Suppressor macrophage treated with lipopolysaccharide for 1 hour (primary cell): ENCODE results near the gene WWC1.
A peak's percentile ranks its signal among the peaks of the same experiment; 100 is the strongest.

ENCODE experiments used
- DNase-seq, 3 donors: peaks; one replicate each; pipeline ENCODE4 v3.0.0-alpha.2; 2020 to 2022

The WWC1 gene

GRCh38 chr5:168451565-168451964 is 160.1 kb downstream of the WWC1 start:
- DNase-seq: no peak

GRCh38 chr5:168455201-168455600 is 163.8 kb downstream of the WWC1 start:
- DNase-seq: no peak

GRCh38 chr5:168457542-168457941 is 166.1 kb downstream of the WWC1 start:
- no peak for DNase-seq

GRCh38 chr5:168460606-168461005 is 169.2 kb downstream of the WWC1 start:
- DNase-seq: no peak

GRCh38 chr5:168463081-168463480 is 171.6 kb downstream of the WWC1 start:
- no peak for DNase-seq

GRCh38 chr5:168464214-168464613 is 172.8 kb downstream of the WWC1 start:
- no peak for DNase-seq

- DNase-seq: no peak
These were observed 173.2 kb downstream of the WWC1 start for GRCh38 chr5:168464641-168465040.

GRCh38 chr5:168467755-168468330 is 176.4 kb downstream of the WWC1 start:
- no peak for DNase-seq

GRCh38 chr5:168468836-168469235 is 177.4 kb downstream of the WWC1 start:
- no peak for DNase-seq

- DNase-seq: no peak
These were observed 178.4 kb downstream of the WWC1 start for GRCh38 chr5:168469816-168470215.

- no peak for DNase-seq
These were observed 180.3 kb downstream of the WWC1 start for GRCh38 chr5:168471785-168472184.

GRCh38 chr5:168472329-168472728 is 180.9 kb downstream of the WWC1 start:
- no peak for DNase-seq

- no peak for DNase-seq
These were observed 182.9 kb downstream of the WWC1 start for GRCh38 chr5:168474319-168474718.

GRCh38 chr5:168477060-168477459 is 185.6 kb downstream of the WWC1 start:
- DNase-seq: no peak

GRCh38 chr5:168479166-168479565 is 187.7 kb downstream of the WWC1 start:
- DNase-seq: no peak

- no peak for DNase-seq
These were observed 189.2 kb downstream of the WWC1 start for GRCh38 chr5:168480601-168481000.

GRCh38 chr5:168481330-168481788 is 189.9 kb downstream of the WWC1 start:
- no peak for DNase-seq

GRCh38 chr5:168482361-168482760 is 190.9 kb downstream of the WWC1 start:
- no peak for DNase-seq

- DNase-seq: peak; percentile 95 to 96 (median 96)
These were observed 194.9 kb downstream of the WWC1 start, which contains the start of gene RARS1 for GRCh38 chr5:168486136-168486879. TSS of gene RARS1 (plus strand) at chr5:168486471. CDS start at chr5:168486499, 28 bp downstream.

- no peak for DNase-seq
These were observed 197.6 kb downstream of the WWC1 start for GRCh38 chr5:168489059-168489458.

- DNase-seq: no peak
These were observed 202.7 kb downstream of the WWC1 start for GRCh38 chr5:168494057-168494555.

GRCh38 chr5:168502563-168503237 is 211.3 kb downstream of the WWC1 start:
- DNase-seq: no peak

- DNase-seq: no peak
These were observed 222.5 kb downstream of the WWC1 start for GRCh38 chr5:168513861-168514428.
